Thoracic aorta (tissue), 2 donors: Measurements from ENCODE around the gene COMMD3. TPM values are rescaled to one million over a fixed set of nuclear protein-coding genes. Genes with fewer than 3 reads are reported as not detected.

Experiments
- ATAC-seq: fragments of 150-250 bp; one replicate; pipeline ENCODE4 v1.8.0; 2017; ENCODE audit warnings: low read depth; ENCODE audit not compliant: insufficient number of reproducible peaks, low FRiP score
- DNase-seq: peaks from one replicate; pipeline ENCODE4 v3.0.0-alpha.2; 2020; ENCODE audit warnings: low spot score
- H3K27ac ChIP-seq, 2 donors: fragments of 200-600 bp; sonication (generic); 1 replicate in 1 of 2; 2 replicates in 1 of 2; pipeline ENCODE4 v1.5.1; 2016; ENCODE audit warnings: mild to moderate bottlenecking in 2 of 2, moderate library complexity in 2 of 2
- H3K27me3 ChIP-seq: fragments of 200-600 bp; sonication (generic); replicated peaks from 2 replicates; pipeline ENCODE4 v1.6.0; 2016; ENCODE audit warnings: mild to moderate bottlenecking; ENCODE audit not compliant: insufficient read depth
- H3K36me3 ChIP-seq: fragments of 200-600 bp; sonication (generic); one replicate; pipeline ENCODE4 v1.5.1; 2016
- H3K4me1 ChIP-seq, 2 donors: fragments of 200-600 bp; sonication (generic); 1 replicate in 1 of 2; 2 replicates in 1 of 2; pipeline versions ENCODE4 v1.5.1 to v1.6.0; 2016; ENCODE audit warnings: low read depth in 2 of 2, mild to moderate bottlenecking in 1 of 2; ENCODE audit not compliant: control insufficient read depth in 1 of 2
- H3K4me3 ChIP-seq: fragments of 200-600 bp; sonication (generic); 2 replicates; pipeline ENCODE4 v1.5.1; 2016; ENCODE audit warnings: mild to moderate bottlenecking
- H3K9me3 ChIP-seq: fragments of 200-600 bp; sonication (generic); 2 replicates; pipeline ENCODE4 v1.5.1; 2016
- total RNA-seq, 2 donors: library from RNA; depleted of rRNA; stranded (reverse); fragments of >200 nt; gene quantifications; one replicate each; pipeline versions ENCODE4 v1.1.0 to v1.2.3, GENCODE V29; 2016
- TF ChIP-seq, protein P1 (sequence below): fragments of 200-600 bp; sonication (generic); IDR thresholded peaks from one replicate; pipeline ENCODE4 v1.5.1; 2019; ENCODE audit warnings: antibody characterized with exemption

COMMD3 gene
- total RNA-seq, 2 donors from 2014 or later = 12.6 to 90.4 TPM

DNA sequence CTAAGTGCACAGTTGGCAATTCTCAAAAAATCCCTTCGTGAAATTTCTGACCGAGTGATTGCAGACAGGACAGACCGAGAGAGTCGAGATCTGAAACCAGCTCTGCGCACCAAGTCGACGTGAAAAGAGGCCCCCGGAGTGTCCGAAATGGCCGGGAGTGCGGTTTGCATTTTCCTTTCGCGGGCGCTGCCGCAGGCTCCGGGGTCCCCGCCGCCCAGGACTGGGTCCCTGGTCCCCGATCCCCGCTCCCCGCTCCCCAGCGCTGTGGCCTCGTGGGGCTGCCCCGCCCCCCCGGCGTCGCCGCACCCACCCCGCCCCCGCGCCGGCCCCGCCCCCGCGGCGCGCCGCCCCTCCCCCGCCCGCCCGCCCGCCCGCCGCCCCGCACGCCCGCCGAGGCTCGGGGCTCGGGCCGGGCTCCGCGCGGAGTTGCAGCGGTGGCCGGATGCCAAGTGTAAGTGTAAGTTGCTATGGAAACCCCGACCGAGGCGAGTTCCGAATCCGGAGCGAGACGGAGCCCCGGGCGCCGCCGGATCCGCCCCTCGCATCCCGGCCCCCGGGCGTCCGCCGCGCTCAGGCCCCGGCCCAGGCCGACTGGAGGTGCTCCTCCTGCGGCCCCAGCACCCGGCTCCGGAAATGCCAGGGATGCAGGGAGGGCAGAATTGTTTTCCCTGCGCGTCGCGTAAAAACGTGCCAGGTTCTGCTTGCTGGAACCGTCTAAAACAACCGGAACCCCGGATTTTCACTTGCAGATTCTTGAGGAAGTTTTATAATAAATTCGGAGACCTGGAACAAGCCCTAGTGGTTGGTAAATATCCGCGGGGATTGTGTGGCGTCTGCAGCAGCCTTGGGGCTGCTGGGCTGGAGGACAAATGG is 9.3 kb downstream of the COMMD3 start:
- H3K27me3 ChIP-seq = no peaks in the 10 kb centered on the region
- H3K27ac ChIP-seq = peak overlapping the region; percentile 10 to 59
- no peaks in the 10 kb centered on the region for H3K9me3 ChIP-seq
- ATAC-seq = peak; percentile 46
- peaks cover 15 to 34% of the 10 kb centered on the region in 2 donors for H3K4me1 ChIP-seq
- H3K4me3 ChIP-seq = peak overlapping the region; percentile 83
- DNase-seq = no peak
- H3K36me3 ChIP-seq = peaks cover 14% of the 10 kb centered on the region
- TF ChIP-seq, protein P1, sequence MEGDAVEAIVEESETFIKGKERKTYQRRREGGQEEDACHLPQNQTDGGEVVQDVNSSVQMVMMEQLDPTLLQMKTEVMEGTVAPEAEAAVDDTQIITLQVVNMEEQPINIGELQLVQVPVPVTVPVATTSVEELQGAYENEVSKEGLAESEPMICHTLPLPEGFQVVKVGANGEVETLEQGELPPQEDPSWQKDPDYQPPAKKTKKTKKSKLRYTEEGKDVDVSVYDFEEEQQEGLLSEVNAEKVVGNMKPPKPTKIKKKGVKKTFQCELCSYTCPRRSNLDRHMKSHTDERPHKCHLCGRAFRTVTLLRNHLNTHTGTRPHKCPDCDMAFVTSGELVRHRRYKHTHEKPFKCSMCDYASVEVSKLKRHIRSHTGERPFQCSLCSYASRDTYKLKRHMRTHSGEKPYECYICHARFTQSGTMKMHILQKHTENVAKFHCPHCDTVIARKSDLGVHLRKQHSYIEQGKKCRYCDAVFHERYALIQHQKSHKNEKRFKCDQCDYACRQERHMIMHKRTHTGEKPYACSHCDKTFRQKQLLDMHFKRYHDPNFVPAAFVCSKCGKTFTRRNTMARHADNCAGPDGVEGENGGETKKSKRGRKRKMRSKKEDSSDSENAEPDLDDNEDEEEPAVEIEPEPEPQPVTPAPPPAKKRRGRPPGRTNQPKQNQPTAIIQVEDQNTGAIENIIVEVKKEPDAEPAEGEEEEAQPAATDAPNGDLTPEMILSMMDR = no peak

DNA sequence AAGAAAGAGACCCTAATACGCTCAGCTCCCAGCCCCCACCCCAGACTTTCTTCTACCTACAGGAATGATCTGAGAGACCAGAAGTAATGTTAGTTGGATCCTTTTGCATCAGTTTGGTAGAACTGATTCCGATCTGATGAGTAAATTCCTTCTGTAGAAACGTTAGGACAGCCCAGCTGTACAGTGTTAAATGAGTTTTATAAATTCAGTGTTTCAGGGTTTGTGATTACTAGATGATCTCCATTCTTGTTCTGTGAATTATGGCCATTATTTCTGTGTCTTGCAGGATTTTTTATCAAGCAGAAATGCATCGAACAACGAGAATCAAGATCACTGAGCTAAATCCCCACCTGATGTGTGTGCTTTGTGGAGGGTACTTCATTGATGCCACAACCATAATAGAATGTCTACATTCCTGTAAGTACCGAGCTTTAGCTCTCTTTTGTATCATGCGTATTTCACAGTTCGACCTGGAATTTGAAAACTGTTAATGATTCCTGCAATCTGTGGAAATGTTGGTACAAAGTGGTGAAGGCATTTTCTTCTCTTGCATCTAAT is 10.0 kb downstream of the COMMD3 start:
- Histone ChIP-seq H3K27me3 (no peaks in the 10 kb centered on the region), H3K4me1 (peaks cover 15 to 34% of the 10 kb centered on the region in 2 donors), H3K9me3 (no peaks in the 10 kb centered on the region), H3K4me3 (peak overlapping the region; percentile 83), H3K36me3 (peaks cover 14% of the 10 kb centered on the region), H3K27ac (peak overlapping the region; percentile 10 to 59)
- DNase-seq (no peak), ATAC-seq (no peak)
- TF ChIP-seq, protein P1 = no peak

DNA sequence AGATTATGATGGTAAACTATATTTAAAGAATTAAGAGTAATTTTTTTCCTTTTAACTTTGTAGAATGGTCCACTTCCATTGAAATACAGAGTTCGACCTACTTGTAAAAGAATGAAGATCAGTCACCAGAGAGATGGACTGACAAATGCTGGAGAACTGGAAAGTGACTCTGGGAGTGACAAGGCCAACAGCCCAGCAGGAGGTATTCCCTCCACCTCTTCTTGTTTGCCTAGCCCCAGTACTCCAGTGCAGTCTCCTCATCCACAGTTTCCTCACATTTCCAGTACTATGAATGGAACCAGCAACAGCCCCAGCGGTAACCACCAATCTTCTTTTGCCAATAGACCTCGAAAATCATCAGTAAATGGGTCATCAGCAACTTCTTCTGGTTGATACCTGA is 13.0 kb downstream of the COMMD3 start:
- Histone ChIP-seq H3K27me3 (no peaks in the 10 kb centered on the region), H3K4me1 (peaks cover 4 to 18% of the 10 kb centered on the region in 2 donors), H3K27ac (no peak overlapping the region), H3K4me3 (no peak overlapping the region), H3K9me3 (no peaks in the 10 kb centered on the region), H3K36me3 (peaks cover 14% of the 10 kb centered on the region)
- DNase-seq = no peak
- TF ChIP-seq, protein P1 = no peak
- ATAC-seq = no peak

DNA sequence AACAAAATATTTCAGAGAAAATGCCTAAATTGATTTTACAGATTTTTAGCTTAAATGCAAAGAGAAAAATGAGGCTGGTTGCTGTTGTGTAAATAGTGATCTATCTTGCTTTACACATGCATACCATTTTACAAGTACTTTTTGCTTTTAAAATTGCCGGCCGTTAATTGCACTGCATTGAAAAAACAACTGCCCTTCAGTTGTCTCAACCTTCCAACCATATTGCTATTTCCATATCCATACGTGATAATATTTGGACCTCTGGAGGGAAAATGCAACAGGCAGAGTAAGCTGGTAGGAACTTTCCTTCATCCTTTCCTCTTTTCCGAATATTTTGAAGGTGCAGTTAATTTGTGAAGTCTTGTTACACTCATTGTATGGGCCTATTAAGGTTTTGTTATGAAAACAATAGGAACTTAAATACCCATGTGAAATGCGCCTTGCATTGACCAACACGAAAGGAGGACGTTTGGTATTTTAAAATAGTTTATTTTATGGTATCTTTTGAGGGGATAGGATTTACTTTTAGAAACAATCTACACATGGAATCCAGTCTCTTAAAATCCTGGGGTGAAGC is 16.0 kb downstream of the COMMD3 start:
- no peaks in the 10 kb centered on the region for H3K9me3 ChIP-seq
- no peak overlapping the region for H3K4me3 ChIP-seq
- H3K27ac ChIP-seq = no peak overlapping the region
- TF ChIP-seq, protein P1 = no peak
- H3K36me3 ChIP-seq = peaks cover 14% of the 10 kb centered on the region
- no peak for ATAC-seq
- H3K4me1 ChIP-seq = peaks cover 9 to 32% of the 10 kb centered on the region in 2 donors
- DNase-seq = no peak
- H3K27me3 ChIP-seq = peaks cover 19% of the 10 kb centered on the region
